Fibroblast of gingiva (primary cell): ENCODE results near the gene CYP1B1.
"Not testable (repeated sequence)": the region's sequence is repeated elsewhere in the genome, so short reads cannot be mapped to it uniquely, and the experiment has no call there.

ENCODE experiments used
- DNase-seq: peaks from one replicate; pipeline ENCODE4 v3.0.0-alpha.2; 2011; ENCODE audit warnings: low read depth

The CYP1B1 gene

GRCh38 chr2:38098421-38099098, 22.6 kb upstream of the CYP1B1 start:
- no peak for DNase-seq

DNA sequence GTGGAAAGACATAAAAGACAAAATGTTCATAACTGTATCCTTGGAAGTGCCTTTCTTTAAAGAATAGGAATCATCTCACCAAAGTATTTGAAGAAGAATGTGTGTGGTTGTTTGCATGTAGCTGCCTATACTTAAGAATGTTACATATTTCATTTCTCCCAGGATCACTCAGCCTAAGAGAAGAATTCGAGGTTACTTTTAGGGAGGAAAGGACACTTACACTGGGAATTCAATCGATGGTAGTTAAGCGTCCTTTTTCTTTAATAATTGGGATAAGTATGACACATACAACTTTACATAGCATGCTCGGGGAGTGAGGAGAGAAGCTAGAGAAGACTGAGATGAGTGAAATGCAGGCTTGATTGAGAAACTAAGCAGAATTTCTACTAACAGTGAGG, 22.0 kb upstream of the CYP1B1 start:
- no peak for DNase-seq

GRCh38 chr2:38097258-38097987, 21.5 kb upstream of the CYP1B1 start:
- no peak for DNase-seq

DNA sequence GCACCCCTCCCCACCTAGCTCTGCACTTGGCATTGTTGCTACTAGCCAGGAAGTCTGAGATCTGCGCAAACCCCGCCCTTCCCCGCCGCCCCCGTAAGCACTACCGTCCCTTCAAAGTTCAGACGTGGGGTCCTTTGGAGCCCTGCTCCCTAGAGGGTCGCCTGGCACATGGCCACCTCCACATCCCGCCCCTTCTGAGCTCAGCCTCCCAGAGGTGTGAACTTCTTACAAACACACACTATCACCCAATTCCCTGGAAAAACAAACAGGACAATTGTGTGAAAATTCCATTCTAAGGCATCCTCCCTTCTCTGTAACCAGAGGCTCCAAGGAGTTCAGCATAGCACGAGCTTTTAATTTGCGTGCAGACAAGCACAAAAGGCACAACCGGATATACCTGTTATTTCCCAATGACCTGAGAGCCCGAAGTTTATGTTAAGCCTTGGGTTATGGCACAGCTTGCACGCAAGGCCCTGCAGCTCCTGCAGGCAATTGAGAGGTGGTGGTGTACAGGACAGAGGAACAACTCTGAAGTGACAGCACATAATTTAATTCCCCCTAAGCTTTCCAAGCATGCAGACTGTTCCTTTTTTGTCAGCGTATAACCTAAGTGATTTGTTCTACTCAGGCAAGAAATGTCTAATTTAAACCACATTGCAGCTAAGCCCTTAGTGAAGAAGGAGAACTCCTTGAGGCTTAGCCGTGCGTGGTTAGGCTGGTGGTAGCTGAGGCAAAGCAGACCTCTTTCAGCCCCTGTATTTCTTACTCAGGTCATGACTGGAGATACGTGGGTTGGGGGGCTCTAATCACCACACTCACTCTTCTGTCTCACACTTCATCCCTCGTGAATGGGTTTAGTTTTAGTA, 20.3 kb upstream of the CYP1B1 start:
- peak; percentile 38 for DNase-seq

- no peak for DNase-seq
Observed at GRCh38 chr2:38095079-38095995, 19.4 kb upstream of the CYP1B1 start.

DNA sequence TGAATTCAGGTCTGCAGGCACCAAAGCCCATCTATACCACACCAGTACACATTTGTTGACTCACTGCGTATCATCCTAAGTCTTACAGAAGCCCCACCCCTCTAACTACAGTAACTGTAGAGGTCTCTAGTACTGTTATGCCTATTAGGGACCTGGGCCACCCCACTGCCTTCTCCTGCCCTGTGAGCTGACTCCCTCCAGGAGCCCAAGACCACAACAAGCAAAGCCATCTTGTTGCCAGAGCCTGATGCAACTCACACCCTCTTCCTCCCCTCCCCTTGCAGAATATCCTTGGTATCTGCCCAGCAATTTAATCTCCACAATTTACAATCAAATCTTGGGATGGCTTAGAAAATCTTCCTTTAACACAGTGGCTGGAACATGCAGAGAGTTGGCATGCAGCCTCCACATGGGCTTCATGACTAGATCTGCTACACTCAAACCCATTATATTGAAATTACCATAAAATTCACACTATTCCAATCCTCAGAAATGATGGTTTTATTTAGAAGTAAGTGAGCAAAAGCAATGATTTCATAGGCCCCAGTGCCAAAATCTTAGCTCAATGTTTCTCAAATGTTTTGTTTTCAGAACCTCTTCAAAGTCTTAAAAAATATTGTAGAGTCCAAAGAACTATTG, 17.7 kb upstream of the CYP1B1 start:
- DNase-seq: peak; percentile 19

- peak; percentile 87 for DNase-seq
Observed at GRCh38 chr2:38092196-38092902, 16.4 kb upstream of the CYP1B1 start.

- no peak for DNase-seq
Observed at GRCh38 chr2:38091760-38092159, 15.8 kb upstream of the CYP1B1 start.

DNA sequence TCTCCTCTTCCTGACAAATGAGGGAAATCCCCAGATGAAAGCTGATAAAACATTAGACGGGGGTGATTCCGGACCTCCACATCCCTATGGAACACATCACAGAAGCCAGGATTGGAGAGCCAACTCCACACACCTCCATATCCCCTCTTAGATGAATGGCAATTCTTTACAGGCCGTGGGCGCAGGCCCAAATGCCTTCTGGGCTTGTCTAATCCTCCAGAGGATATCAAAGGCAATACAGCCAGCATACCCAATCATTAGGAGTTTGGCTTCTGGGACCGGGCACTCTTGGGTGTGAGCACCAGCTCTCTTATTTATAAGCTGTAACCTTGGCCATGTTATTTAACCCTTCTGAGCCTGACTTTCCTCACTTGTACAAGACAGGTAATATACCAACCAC, 15.0 kb upstream of the CYP1B1 start:
- DNase-seq: no peak

DNA sequence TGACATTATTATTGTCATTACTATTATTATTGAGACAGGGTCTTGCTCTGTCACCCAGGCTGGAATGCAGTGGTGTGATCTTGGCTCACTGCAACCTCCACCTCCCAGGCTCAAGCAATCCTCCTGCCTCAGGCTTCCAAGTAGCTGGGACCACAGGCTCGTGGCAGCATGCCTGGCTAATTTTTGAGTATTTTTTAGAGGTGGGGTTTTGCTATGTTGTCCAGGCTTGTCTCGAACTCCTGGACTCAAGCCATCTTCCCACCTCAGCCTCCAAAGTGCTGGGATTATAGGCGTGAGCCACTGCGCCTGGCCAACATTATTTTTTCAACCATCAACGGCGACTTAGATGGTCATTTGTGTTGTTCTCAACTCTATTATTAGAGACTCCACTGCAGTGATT, 14.3 kb upstream of the CYP1B1 start:
- not testable (repeated sequence) for DNase-seq

DNA sequence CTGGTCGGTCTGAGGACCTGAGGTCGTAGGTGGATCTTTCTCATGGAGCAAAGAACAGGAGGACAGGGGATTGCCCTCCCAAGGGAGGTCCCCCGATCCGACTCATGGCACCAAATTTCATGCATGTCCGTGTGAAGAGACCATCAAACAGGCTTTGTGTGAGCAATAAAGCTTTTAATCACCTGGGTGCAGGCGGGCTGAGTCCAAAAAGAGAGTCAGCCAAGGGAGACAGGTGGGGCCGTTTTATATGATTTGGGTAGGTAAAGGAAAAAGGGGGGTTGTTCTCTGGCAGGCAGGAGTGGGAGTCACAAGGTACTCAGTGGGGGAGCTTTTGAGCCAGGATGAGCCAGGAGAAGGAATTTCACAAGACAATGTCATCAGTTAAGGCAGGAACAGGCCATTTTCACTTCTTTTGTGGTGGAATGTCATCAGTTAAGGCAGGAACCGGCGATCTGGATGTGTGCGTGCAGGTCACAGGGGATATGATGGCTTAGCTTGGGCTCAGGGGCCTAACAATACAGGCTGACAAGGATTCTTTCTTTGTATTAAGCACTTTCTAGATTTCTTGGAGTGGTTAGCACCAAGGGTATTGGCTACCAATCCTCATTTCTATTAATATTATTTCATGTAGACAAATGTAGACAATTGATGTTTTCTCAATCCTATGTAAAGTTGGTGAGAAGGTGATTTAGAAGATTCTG, 10.2 kb upstream of the CYP1B1 start:
- not testable (repeated sequence) for DNase-seq

DNA sequence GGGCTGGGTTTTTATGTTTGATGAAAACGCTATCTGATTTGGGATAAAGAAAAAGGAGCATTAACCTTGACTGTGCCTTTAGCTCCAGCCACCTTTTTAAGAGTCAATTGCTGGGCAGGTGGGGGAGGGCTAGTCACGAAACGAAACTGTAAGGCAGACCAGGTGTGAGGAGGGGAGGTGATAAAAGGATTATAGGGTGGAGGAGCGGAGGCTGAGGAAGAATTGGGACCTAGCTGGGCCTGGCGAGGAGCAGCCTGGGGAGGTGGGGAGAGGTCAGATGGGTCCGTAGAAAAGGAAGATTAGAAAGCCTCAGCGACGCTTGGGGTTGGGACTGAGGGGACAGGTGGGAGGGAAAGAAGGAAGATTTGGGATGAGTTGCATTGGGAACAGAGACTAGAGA, 8.6 kb upstream of the CYP1B1 start:
- not testable (repeated sequence) for DNase-seq

DNA sequence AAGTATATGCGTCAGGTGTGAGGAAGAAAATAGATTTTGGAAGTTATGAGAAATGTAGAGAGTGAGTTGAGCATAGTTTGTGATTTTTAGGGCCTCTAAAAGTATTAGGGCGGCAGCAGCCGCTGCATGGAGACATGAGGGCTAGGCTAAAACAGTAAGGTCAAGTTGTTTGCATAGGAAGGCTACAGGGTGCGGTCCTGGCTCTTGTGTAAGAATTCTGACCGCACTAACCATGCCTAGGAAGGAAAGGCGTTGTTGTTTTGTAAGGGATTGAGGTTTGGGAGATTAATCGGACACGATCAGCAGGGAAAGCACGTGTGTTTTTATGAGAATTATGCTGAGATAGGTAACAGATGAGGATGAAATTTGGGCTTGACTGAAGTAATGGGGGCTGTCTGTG, 6.8 kb upstream of the CYP1B1 start:
- DNase-seq: not testable (repeated sequence)

DNA sequence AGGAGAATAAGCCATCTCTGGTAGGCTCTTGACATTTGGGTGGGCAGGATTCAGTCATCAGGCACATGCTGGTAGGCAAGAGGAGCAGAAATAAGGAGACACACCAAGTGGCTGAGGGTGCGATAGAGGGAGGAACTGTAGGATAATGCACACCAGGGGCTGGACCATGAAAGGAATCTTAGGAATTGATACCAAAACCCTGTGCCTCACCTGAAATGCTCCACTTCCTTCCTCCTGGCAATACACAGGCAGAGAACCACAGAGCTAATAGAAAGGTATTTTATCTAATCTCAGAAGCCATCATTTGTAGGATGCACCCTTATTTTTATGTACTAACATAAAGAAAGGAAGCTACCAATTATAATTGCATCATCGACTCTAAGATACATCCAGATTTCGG, 4.4 kb upstream of the CYP1B1 start:
- DNase-seq: no peak

- DNase-seq: no peak
Observed at GRCh38 chr2:38079116-38080052, 3.4 kb upstream of the CYP1B1 start.

GRCh38 chr2:38077431-38077769, 1.4 kb upstream of the CYP1B1 start:
- DNase-seq: no peak

GRCh38 chr2:38076710-38077430, 919 bp upstream of the CYP1B1 start:
- peak; percentile 97 for DNase-seq

- peak; percentile 92 for DNase-seq
Observed at GRCh38 chr2:38076152-38076709, 280 bp upstream of the CYP1B1 start.
